IPS-NIHi7 (cell line): ENCODE results near the gene THAP2.
A peak's percentile ranks its signal among the peaks of the same experiment; 100 is the strongest.

Experiments used
- DNase-seq: peaks from one replicate; pipeline ENCODE4 v3.0.0; 2012; ENCODE audit warnings: mixed read lengths; ENCODE audit errors: extremely low spot score

THAP2 gene

GRCh38 chr12:71703206-71703605 is 39.1 kb downstream of the THAP2 start:
- DNase-seq = no peak

GRCh38 chr12:71704920-71705319 is 40.8 kb downstream of the THAP2 start:
- DNase-seq = no peak

GRCh38 chr12:71708658-71709057 is 44.6 kb downstream of the THAP2 start:
- DNase-seq = no peak

DNA sequence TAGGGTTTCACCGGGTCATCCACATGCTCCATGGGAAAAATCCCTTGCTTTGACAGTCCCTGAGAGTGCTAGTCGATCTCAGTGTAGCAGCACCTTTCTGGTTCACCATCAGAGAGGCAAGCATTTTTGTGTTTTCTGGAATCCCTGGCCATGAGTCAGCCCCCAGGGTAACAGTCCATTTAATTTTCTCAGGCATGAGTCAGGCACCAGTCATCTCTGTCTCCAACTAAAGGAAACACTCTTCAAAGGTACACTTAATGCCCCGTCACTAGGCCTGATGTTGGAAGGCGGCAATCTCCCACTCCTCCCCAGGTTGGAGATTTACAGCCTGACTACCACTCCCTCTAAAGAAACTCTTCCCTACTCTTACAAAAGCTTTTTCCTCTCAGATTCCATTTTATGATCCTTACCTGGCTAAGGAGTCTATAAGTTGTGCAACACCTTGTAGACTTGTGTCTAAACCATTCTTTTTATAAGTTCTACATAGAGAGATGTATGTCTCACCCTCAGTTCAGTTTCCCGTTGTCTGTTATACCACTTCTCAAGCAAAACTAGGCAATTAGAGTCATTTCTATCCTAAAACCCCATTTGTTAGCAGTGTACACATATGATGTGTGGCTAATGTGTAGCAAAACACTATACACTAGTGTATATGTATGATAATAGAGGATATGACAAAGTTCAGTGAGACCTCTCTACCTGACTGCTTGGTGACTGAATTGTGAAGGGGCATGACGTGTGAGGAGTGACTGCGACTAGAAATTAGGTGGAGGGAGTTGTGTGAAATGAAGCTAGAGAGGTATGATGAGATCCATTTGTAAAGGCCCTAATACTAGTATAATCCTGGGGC is 46.4 kb downstream of the THAP2 start:
- DNase-seq = peak; percentile 15

GRCh38 chr12:71718611-71719010 is 54.5 kb downstream of the THAP2 start:
- no peak for DNase-seq

DNA sequence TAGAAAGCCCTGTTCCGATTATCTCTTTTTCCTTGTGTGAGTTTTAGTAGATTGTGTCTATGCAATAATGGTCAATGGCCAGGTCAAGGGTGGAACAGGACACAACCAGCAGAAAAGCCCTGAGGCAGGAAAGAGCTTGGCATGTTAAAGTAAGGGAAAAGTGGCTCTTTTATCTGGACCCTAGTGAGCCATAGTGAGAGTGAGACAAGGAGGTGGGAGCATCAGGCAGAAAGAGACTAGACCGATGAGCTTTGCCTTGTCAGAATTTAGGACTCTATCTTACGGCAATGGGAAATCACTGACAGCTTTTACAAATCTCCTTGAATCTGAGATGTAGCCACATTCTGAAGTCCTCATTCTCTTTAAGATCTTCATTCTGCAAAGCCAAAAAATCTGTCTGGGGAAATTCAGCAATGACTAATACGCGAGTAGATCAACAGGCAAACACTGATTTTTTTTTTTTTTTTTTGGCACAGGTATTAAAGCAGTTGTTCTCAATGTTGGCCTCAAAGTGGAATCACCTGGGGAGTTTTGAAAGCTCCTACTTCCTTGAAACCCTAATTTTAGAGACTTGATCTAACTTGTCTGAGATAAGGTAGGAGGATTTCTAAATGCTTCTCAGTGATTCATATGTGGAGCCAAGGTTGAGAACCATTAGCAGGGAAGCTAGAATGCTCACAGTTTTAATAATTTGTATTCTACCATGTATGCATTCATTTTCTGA is 55.7 kb downstream of the THAP2 start:
- DNase-seq = no peak

DNA sequence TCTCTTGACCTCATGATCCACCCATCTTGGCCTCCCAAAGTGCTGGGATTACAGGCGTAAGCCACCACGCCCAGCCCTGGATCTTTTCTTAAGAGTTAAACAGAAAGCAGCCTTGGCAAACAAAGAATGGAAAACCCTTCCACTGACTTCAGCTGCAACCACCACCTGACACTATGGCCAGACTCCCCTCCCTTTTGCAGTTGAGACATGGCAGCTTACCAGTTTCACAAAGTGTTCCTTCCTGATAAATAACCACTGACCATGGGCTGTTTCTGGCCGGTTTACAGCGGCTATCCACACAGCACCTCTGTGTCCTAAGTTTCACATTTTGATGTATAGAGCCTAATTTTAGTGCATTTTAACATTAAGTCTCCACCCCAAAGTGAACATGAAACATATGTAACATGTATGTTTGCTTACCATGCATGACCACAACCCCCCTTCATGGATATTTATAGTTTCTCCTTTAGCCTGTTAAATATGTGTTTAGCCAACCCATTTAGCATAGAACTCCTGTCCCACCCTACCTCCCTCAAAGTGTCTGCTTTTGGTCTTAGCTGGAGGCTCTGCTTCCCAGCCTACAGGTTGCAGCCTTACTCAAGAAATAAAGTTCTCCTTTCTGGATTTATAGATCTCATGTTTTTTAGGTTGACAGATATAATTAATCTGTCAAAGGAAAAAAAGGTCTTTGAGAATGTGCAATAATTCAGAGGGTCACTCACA is 57.8 kb downstream of the THAP2 start:
- no peak for DNase-seq

- no peak for DNase-seq
Observed at GRCh38 chr12:71725011-71725410, 60.9 kb downstream of the THAP2 start.

DNA sequence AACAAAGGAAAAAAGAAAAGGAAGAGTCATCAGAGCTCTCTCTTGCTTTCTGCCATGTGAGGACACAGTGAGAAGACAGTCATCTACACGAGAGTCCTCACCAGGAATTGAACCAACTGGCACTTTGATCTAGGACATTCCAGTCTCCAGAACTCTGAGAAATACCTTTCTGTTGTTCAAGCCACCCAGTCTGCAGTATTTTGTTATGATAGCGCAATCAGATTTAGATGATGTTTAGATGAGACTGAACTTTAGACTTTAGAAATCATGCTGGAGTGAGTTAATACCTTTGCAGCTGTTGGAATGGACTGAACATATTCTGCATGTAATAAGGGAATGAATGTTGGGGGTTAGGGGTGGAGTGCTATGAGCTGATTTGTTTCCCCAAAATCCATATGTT is 62.4 kb downstream of the THAP2 start:
- no peak for DNase-seq

DNA sequence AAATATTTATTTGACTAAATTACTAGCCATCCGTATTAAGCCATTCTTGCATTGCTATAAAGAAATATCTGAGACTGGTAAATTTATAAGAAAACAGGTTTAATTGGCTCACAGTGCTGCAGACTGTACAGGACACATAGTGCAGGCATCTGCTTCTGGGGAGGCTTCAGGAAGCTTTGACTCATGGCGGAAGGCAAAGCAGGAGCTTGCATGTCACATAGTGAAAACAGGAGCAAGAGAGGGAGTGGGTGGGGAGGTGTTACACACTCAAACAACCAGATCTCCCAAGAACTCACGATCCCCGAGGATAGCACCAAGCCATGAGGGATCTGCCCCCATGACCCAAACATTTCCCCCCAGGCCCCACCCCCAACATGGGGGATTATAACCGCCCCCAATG is 63.9 kb downstream of the THAP2 start:
- no peak for DNase-seq
